NK-92 (cell line): ENCODE results near the gene SLC8A3.

Experiments used
- DNase-seq: peaks from one replicate; lab custom pipeline; 2025; ENCODE audit not compliant: unreplicated experiment; lab: John Stamatoyannopoulos, UW

Gene SLC8A3

DNA sequence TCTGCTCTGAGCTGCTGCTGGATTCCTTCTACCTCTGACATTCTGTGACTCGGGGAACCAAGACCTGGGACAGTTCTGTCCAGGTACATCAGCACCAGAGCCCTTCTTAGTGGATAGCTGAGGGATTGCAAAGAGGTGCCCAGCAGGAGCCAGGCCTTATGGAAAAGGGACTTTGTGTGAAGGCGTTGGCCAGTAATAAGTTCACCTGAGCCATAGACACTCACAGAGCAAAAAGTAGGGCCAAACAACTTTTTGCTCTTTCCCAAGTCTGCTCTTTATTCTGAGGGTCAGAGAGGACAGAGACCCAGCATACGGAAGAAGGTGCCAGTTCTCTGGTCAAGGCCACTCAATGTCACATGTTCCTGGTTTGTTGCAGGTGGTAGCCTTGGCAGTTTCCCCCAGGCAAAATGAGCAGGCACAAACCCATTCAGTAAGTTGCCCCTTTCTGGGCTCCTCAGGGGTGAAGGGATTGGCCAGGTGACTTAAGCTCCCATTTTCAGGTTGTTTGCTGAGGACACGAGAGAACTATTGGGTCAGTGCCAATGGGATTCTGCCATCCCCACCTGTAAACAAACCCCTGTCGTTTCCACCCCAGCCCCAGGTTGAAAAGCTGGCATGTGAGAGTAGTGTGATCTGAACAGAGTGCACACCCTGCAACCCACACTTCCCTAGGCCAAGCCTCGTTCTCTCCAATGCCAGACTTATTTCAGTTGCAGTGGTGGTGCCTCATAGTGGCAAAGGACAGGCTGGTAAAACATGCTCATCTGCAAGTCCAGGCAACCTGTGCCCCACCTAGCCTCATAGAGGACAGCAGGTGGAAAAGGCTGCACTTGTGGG lies 159.2 kb downstream of the SLC8A3 start:
- no peak for DNase-seq

DNA sequence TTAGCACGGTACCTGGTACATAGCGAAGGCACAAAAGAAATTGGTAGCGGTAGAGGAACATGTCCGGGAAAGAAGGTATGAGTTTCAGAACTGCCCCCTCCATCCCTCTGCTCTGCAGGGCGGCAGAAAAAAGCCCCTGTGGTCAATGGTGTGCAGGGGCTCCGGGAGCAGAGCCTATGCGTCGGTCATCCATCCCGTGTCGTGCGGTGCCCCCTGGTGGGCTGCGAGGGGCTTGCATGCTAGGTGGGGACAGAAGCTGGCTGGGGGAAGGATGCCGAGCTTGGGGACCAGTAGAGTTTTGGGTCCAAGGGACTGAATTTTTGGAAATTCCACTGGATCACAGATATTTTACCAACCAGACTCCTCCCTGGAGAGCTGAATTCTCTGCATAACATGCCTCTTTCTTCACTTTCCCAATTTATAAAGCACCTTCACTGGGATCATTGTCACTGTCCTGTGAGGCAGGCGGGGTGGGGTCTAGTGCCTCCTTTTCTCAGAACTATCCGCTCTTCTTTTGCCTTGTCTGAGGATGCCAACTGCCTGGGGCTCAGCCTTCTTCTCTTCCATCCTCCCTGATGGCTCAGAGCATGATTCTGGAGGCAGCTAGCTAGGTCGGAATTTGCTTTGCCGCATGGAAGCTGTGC lies 160.8 kb downstream of the SLC8A3 start:
- no peak for DNase-seq

DNA sequence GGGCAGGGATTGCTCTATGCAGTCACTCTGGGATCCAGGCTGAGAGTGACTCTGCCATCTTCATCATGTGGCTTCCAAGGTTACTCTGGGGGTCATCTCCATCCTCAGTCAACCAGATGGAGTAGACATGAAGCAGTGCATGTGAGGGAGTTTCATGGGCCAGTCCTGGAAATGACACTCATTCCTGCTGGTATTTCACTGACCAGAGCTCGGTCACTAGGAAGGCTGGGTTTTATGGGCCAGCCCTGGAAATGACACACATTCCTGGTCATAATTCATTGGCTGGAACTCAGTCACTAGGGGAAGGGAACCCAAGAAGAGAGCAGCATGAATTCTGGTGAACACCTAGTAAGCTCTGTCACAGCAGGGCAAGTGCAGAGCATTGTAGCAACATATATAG lies 164.9 kb downstream of the SLC8A3 start:
- no peak for DNase-seq

DNA sequence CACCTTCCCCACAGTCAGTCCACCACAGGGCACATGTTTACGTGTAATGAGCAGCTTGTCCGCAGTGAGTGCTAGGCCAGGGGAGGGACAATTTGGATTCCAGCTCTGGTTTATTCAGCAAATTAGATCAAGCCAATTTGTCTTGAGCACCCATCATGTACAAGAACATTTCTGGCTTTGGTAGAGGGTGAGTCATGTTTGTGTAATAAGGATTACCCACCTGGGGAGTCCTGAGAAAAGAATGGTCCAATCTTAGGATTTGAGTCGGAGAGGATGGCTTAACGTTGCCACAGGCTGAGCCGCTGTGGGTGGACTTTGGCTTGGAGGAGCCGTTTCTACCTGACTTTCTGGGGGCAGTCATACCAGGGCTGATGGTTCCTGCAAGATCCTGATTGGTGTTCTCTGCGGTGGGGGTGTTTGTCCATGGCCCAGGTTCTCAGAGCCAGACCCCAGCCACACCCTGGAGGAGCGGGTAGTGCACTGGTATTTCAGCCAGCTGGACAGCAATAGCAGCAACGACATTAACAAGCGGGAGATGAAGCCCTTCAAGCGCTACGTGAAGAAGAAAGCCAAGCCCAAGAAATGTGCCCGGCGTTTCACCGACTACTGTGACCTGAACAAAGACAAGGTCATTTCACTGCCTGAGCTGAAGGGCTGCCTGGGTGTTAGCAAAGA lies 165.8 kb downstream of the SLC8A3 start:
- no peak for DNase-seq

DNA sequence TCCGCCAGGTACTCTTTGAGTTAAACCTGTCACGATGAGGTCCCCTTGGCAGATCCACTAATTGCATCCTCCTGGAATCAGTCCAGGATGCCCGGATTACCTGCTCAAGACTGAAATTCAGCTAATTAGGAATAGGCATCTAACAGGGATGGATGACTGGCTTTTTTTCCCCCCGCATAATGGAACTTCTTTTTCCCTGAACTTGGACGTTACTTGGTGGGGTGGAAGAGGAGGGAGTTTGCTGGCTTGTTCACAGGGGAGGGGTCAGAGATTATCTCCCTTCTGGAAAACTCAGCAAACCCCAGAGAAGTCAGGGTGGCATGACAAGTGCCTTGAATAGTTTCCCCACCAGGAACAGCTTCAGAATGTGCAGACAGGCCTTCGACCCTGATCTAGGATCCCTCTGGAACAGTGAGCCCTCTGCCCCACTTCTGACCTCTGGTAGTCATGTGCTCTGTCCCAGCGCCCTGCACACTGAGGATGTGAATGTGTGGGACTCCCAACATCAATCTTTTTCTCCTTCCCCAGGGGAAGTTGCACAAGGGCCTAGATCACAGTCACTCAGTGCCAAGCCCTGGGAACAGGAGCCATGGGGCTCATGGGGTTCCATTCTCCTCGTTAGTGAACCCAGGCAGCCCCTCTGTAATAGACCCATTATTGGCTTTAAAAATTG lies 167.1 kb downstream of the SLC8A3 start:
- no peak for DNase-seq

DNA sequence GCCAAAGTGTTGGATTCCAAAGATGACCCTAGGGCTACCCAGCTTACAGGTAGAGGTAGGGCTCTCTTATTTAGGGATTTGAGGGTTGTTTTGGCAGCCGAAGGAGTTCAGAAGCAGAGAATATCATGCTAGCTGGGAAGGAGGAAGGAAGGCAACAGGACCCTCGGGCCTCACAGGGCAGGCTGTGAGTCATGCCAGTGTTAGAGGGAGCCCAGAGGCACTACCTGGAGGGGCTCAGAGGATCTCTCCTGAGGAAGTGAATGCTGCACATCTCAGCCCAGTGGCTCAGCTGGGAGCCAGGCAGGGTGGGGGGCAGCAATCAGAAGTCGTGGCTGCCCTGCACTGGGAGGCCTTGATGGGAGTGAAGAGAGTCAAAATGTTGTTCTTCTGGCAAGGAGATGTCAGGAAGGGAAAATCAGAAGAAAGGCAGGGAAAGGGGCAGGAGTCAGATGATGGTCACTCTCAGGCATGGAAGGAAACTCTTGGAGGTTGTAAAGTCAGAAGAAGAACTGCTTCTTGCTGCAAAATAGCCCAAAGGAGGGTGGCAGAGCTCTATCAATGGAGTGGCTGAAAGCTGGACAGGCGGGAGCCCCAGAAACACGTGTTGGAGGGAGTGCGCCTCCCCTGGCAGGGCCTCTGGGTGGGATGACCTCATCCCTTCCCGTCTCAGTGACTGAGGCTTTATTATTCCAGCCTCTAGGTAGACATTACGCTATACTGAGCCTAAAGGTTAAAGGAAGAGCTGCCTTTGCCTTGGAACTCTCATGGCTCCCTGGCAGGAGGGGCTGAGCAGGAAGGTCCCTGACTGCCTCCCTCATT lies 168.2 kb downstream of the SLC8A3 start:
- DNase-seq, result no peak

DNA sequence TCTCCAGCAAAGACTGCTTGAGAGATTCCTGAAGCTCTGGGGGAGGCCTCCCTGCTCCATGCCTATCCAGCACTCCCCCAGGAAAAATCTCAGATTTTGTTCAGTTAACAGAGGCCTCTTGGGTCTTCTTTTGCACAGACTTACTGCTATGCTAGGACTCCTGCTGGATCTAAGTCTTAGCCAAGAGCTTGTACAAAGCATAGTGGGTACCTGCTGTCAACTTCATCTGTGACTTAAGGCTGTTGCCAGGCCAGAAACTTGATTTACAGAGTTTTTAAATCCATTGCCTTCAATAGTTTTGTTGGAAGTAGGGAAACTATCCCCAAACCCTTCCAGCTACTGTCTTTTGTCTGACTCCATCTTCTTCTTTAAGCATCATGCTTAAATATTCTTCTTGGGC lies 169.1 kb downstream of the SLC8A3 start:
- DNase-seq, result no peak

DNA sequence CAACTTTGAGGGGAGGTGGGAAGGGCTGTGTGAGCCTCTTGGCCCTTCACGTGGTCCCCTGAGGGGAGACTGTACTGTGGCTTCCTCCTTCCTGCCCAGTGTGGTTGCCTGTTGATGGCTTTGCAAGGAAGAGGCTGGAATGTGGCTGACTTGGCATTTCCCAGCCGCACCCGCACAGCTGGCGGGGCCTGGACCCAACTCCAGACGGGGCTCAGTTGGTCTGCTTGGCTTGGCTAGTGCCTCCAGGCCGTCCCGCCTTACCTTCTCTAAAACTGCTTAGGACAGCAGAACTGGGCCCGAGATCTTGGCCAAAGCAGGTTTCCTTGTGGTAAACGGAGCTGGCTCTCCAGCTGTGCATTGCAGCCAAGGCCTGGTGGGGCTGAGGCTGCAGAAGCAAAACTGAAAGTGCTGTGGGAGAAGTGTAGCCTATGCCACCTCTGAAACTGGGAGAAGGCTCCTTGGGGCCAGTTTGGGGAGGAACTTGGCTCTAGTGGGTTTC lies 170.0 kb downstream of the SLC8A3 start:
- no peak for DNase-seq

DNA sequence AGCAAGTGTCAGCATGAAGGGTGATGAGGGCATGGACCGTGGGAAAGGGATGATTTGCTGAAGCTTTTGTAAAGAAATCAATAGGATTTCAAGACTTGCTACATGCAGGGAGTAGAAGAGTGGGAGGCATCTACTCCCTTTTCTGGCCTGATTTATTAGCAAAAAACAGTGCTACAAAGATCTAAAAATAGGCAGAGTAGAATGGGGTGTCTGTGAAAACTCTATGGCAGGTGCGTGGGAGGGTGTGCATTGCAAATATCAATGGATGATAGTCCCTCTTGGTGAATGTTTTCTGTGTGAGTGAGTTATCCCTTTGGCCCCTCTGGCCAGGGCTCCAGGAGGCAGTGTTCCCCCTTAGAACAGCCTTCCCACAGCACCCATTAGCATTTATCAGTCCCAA lies 170.5 kb downstream of the SLC8A3 start:
- no peak for DNase-seq

DNA sequence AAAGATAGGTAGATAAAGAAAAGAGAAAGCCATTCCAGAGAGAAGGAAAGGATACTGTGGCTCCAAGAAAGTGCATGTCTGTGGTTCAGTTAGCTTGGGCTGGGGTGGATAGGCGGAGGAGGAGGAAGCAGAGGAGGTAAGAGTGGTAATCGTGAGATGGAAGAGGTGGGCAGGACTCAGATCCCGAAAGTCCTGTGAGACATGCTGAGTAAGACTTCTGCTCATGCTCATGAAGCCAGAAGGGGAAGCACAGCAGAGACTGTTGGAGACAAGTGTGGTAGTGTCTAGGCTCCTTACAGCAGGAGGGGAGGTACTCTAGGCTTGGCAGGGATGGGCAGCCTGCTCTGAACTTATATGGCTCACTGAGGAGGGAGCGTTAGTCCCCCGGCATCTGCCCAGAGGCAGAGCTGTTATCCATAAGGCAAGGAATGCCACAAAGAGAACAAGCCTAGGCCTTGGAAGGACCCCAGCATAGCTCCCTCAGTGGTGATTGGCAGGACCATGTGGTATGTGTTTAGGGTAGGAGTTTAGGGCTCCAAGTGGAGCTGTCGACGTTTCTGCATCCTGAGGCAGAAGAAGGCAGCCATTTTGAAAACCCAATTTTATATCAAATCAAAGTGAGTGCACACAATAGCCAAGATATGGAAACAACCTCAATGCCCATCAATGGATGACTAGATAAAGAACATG lies 174.2 kb downstream of the SLC8A3 start:
- DNase-seq, result no peak

DNA sequence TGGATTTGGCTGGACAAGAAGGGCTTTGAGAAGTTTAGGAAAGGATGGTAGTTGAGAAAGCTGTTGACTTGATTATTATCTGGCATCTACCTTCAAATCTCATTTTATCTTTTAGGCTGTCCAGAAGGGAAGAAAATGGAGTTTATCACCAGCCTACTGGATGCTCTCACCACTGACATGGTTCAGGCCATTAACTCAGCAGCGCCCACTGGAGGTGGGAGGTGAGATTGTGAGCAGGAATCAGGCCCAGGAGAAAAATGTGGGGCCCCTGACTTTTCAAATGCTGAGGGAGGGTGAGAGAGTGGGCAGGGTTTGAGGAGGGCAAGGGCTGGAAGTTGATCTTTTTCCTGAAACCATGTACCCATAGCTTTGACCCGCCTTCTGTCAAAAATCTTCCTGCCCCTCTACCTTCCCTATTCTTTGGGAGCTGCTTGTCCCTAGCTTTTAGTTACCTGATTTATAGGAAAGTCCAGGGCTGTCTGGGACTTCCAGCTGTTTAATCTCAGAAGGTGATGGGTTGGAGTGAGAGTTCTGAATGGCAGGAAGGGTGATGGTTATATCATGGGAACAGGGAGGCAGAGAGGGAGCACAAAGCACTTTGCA lies 175.4 kb downstream of the SLC8A3 start:
- no peak for DNase-seq

DNA sequence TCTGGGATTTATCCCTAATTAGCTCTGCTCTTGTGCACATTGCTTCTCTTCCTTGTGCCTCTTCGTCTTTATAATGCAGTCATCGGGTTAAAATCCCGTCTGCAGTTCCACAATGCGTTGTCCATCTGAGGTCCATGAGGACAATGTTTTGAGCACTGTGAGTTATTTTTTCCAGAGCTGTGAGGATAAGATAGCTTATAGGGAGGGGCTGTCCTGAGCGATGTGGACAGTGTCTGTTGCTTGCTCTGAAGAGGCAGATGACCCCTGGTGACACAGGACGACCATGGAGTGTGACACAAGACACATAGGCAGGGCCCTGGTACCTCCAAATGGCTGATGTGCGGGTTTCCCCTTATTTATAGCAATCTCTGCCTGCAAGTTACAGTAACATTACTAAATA lies 177.0 kb downstream of the SLC8A3 start:
- DNase-seq, result no peak

DNA sequence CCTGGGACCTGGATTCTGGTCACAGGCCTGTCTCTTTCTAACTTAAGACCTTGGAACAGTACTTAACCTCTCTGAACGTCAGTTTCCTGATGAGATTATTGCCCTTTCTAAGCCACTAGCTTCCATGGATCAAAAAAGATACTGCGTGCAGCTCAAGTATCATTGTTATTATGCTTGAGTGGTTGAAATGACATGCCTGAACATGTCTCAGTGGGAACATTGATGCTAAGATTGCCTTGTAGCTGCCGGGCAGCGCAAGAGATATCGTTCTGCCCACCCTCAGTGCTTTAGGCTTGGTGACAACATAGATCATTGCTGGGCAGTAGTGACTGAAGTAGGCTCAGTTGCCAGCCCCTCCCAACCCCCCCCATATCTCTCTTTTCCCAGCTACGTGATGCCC lies 177.7 kb downstream of the SLC8A3 start:
- DNase-seq, result no peak

DNA sequence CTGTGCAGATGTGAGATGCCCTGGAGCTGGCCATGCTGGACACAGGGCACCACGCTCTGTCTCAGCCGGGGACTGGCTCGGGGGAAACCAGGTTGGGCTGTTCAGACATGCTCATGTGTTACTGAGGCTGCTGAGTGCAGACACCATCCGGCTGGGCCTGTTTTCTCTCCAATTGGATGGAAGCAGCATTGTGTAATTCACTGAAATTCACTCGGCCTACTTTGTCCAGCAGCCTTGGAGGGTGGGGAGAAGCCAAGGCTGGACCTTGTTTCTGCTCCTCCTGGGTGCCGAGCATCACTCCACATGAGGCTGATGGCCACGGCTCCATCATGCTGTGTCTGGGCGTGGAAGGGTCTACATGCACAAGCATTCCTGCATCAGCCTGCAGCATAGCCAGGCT lies 178.8 kb downstream of the SLC8A3 start:
- DNase-seq, result no peak

DNA sequence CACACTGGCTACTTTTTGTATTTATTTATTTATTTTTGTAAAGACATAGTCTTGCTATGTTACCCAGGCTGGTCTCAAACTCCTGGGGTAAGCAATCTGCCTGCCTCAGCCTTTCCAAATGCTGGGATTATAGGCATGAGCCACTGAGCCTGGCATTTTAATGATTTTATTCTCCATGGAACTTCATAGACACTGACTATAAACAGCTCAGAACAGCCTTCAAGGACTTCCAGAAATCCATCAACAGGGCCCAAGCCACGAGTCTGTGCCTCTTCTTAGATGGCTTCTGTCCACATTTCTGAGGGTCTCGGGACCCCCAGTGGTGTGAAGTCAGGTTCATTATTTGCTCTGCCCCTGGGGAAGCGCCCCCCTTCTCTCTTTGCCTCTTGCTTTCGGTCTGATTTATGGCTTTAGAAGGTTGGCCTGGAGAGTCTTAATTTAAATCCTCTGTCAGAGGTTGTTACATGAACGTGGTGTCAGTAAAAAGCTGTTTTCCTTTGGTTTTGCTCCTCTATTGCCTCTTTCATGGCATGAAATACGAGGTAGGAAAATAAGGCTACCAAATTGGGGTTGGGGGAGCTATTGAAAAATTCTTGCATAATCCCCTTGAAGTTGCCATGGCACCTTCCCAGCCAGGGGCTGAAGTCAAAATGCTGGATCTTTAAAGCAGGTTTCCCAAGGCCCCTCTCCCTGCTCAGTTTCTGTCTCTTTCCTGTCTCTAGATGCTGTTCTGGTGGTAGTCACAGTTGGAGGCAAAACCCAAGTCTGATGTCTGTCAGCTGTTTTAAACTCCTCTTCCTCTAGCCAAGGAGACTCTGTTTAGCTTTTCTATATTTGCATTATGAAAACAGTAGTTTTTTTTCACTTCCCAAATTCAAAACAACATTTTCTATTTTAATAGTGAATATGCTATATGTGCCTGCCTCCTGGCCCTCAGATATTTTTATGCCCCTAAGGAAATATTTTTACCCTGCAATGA lies 180.2 kb downstream of the SLC8A3 start:
- DNase-seq, result no peak

DNA sequence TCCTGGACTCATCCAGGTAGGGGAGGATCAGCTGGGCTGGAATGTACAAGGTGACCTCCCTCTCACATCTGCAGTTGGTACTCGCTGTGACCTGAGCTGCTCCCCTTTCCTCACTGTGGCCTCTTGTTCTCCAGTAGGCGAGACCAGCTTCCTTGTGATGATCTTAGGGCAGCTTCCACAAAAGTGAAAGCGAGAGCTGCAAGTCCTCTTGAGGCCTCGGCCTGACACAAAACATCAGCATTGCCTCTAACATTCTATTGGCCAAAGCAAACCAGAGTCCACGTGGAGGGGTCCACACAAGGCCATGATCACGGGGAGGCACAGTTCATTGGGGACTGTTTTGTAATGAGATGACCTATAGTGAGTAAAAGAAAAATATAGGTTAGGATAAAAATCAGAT lies 182.1 kb downstream of the SLC8A3 start:
- DNase-seq, result no peak

DNA sequence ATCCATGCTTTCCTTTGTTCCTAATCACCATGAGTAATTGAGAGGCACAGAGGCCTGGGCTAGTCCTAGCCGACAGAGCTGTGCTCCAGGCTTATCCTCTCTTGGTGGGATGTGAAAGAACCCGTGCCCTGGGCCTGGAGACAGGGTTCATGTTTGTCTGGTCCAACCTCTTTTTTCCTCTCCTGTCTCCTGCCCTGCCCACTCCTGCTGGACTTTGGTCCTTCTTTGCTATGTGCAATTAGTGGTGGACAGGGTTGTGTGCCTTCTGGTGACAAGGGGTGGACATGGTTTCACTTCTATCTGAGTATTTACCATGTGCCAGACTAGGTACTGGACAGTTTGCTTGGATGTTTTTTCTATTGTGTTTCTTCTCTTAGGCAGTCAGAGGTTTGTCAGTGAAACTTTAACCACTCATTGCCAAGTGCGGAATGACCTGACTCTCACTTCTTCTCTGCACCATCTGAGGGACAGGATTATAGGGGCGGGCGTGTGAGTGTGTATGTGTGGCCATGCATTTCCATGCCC lies 183.4 kb downstream of the SLC8A3 start:
- DNase-seq, result no peak

DNA sequence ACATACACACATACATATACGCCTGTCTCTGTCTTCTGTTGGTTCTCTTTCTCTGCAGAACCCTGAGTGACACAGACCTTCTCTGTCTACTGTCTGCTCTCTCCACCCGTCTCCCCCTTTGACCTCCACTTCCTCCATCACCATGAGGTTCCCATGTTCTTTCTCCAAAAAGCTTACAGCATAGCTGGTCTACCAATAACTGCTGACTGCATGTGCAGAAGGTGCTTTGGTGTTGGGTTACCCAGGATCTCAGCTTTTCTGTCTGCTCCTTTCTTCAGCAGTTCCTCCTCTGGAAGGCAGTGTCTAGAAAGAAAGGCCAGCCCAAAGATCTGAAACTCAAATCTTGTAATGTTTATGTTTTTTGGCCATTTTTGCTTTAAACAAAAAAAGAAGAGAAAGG lies 184.0 kb downstream of the SLC8A3 start:
- DNase-seq, result no peak
